HG03378 (cell line): ENCODE measurements around the gene ASIC5.
"Not testable (repeated sequence)": the region's sequence is repeated elsewhere in the genome, so short reads cannot be mapped to it uniquely, and the experiment has no call there.

Experiments used
- ATAC-seq: cut with Tn5 transposase; IDR thresholded peaks from one replicate; pipeline ENCODE4 v1.9.1; 2021; ENCODE audit warnings: mild to moderate bottlenecking, moderate library complexity; ENCODE audit not compliant: unreplicated experiment

The ASIC5 gene

GRCh38 chr4:155866177-155866576 lies at the start of gene ASIC5:
ASIC5 (minus strand) TSS chr4:155866277; CDS start chr4:155866226, 51 bp downstream.
- ATAC-seq = no peak

- no peak for ATAC-seq
These were observed 48.7 kb upstream of the ASIC5 start for GRCh38 chr4:155914782-155915181.

GRCh38 chr4:155911905-155912304 lies 45.8 kb upstream of the ASIC5 start:
- no peak for ATAC-seq

- no peak for ATAC-seq
These were observed 43.6 kb upstream of the ASIC5 start for GRCh38 chr4:155909615-155910226.

- ATAC-seq = no peak
These were observed 42.4 kb upstream of the ASIC5 start for GRCh38 chr4:155908187-155909139.

GRCh38 chr4:155907556-155907955 lies 41.5 kb upstream of the ASIC5 start:
- ATAC-seq = no peak

- ATAC-seq = no peak
These were observed 40.6 kb upstream of the ASIC5 start for GRCh38 chr4:155906554-155907247.

GRCh38 chr4:155904331-155904730 lies 38.3 kb upstream of the ASIC5 start:
- no peak for ATAC-seq

- ATAC-seq = no peak
These were observed 37.4 kb upstream of the ASIC5 start, which contains the start of gene TDO2 for GRCh38 chr4:155903453-155903852. TDO2 (plus strand) TSS chr4:155903696; CDS start chr4:155903759, 63 bp downstream.

- ATAC-seq = no peak
These were observed 34.9 kb upstream of the ASIC5 start for GRCh38 chr4:155901013-155901412.

- peak; percentile 53 for ATAC-seq
These were observed 34.3 kb upstream of the ASIC5 start for GRCh38 chr4:155900381-155900780.

- no peak for ATAC-seq
These were observed 33.8 kb upstream of the ASIC5 start for GRCh38 chr4:155899891-155900290.

- not testable (repeated sequence) for ATAC-seq
These were observed 32.3 kb upstream of the ASIC5 start for GRCh38 chr4:155898371-155898770.

- no peak for ATAC-seq
These were observed 25.0 kb upstream of the ASIC5 start for GRCh38 chr4:155891058-155891457.

GRCh38 chr4:155889946-155890345 lies 23.9 kb upstream of the ASIC5 start:
- no peak for ATAC-seq

- peak; percentile 95 for ATAC-seq
These were observed 23.1 kb upstream of the ASIC5 start for GRCh38 chr4:155889031-155889793.

GRCh38 chr4:155887847-155888570 lies 21.9 kb upstream of the ASIC5 start:
- ATAC-seq = no peak

- ATAC-seq = no peak
These were observed 21.0 kb upstream of the ASIC5 start for GRCh38 chr4:155887045-155887444.

- ATAC-seq = no peak
These were observed 19.6 kb upstream of the ASIC5 start for GRCh38 chr4:155885666-155886065.

GRCh38 chr4:155883895-155884294 lies 17.8 kb upstream of the ASIC5 start:
- no peak for ATAC-seq
